HCT116 (cell line): ENCODE results near the gene SLC2A13. TPM values are rescaled to one million over a fixed set of nuclear protein-coding genes. Genes with fewer than 3 reads are reported as not detected.

Source experiments
- ATAC-seq: fragments of 200-7000 bp; cut with Tn5 transposase; 2 replicates; pipeline ENCODE4 v1.9.1; 2020; ENCODE audit warnings: mild to moderate bottlenecking, moderate library complexity
- BruUV-seq: library from RNA; stranded (reverse); fragments of 400-500 nt; replicated peaks from 2 replicates; lab custom pipeline; 2021; lab: Mats Ljungman, UMichigan
- CTCF ChIA-PET: fragments of 300-600 bp; sonication (Branson Sonifier 250); formaldehyde crosslinking; loops from one replicate; lab custom pipeline; 2021; ENCODE audit warnings: antibody characterized with exemption; lab: Charles Lee
- POLR2A ChIA-PET: fragments of 300-600, 350-600 bp; sonication (Branson Sonifier 250); formaldehyde crosslinking; loops from one replicate; lab custom pipeline; 2021; ENCODE audit warnings: antibody characterized with exemption; lab: Charles Lee
- RAD21 ChIA-PET, 2 experiments: fragments of 300-600 bp; sonication (Branson Sonifier 250); formaldehyde crosslinking; loops; one replicate each; lab custom pipeline; 2023; ENCODE audit warnings: low total read pairs in 2 of 2; ENCODE audit not compliant: uncharacterized antibody in 2 of 2, unreplicated experiment in 2 of 2, low non-redundant PET in 1 of 2; lab: Charles Lee
- DNase-seq: peaks from one replicate; pipeline ENCODE4 v3.0.0-alpha.2; 2010; ENCODE audit warnings: low read depth, low spot score
- H2AFZ ChIP-seq: fragments of 200-600 bp; shearing (Covaris generic), sonication (generic); 2 replicates; pipeline ENCODE4 v1.6.1; 2017; ENCODE audit warnings: low read depth, mixed run types, mixed read lengths, antibody characterized with exemption, low read length; ENCODE audit not compliant: poor library complexity, severe bottlenecking
- H3K27ac ChIP-seq: 2 replicates; pipeline ENCODE4 v1.5.1; 2012; ENCODE audit warnings: low read depth, low read length
- H3K27me3 ChIP-seq: fragments of 200-600 bp; sonication (generic); 2 replicates; pipeline ENCODE4 v1.6.1; 2016; ENCODE audit warnings: mixed run types, low read length, mixed read lengths; ENCODE audit not compliant: insufficient read depth
- H3K36me3 ChIP-seq, 2 experiments: fragments of 200-500 bp in 1 of 2; fragments of 200-600 bp in 1 of 2; sonication (Bioruptor generic) in 1 of 2; sonication (generic) in 1 of 2; 2 replicates each; pipeline versions ENCODE4 v1.5.1 to v1.6.1; 2014 to 2016; ENCODE audit warnings: low read length in 2 of 2, inconsistent platforms in 1 of 2, mixed read lengths in 1 of 2, mixed run types in 1 of 2; ENCODE audit not compliant: insufficient read depth in 2 of 2, control insufficient read depth in 1 of 2
- H3K4me1 ChIP-seq, 2 experiments: fragments of 200-600 bp in 1 of 2; sonication (generic) in 1 of 2; 2 replicates each; pipeline versions ENCODE4 v1.5.1 to v1.6.1; 2012 to 2017; ENCODE audit warnings: low read length in 2 of 2, inconsistent platforms in 1 of 2, mild to moderate bottlenecking in 1 of 2, mixed read lengths in 1 of 2, mixed run types in 1 of 2, moderate library complexity in 1 of 2; ENCODE audit not compliant: insufficient read depth in 2 of 2, control insufficient read depth in 1 of 2
- H3K4me2 ChIP-seq: fragments of 200-600 bp; sonication (generic); 2 replicates; pipeline ENCODE4 v1.6.1; 2017; ENCODE audit warnings: mixed run types, low read length, mixed read lengths
- H3K4me3 ChIP-seq, 2 experiments: fragments of 200-600 bp in 1 of 2; sonication (generic) in 1 of 2; replicated peaks in 1 of 2; 2 replicates each; pipeline ENCODE4 v1.5.1; 2011 to 2016; ENCODE audit warnings: low read length in 2 of 2, control low read depth in 1 of 2, low read depth in 1 of 2, mild to moderate bottlenecking in 1 of 2, mixed read lengths in 1 of 2, mixed run types in 1 of 2
- H3K79me2 ChIP-seq: fragments of 200-600 bp; sonication (generic); 2 replicates; pipeline ENCODE4 v1.6.1; 2017; ENCODE audit warnings: mild to moderate bottlenecking, mixed run types, low read length, moderate library complexity, mixed read lengths; ENCODE audit not compliant: insufficient read depth
- H3K9ac ChIP-seq: fragments of 200-600 bp; sonication (generic); 2 replicates; pipeline ENCODE4 v1.6.1; 2016; ENCODE audit warnings: low read length, mixed read lengths
- H3K9me2 ChIP-seq: fragments of 200-600 bp; sonication (generic), shearing (Covaris generic); 2 replicates; pipeline ENCODE4 v1.6.1; 2017; ENCODE audit warnings: mixed run types, mild to moderate bottlenecking, moderate library complexity; ENCODE audit not compliant: insufficient read depth
- H3K9me3 ChIP-seq, 2 experiments: fragments of 200-500 bp in 1 of 2; fragments of 200-600 bp in 1 of 2; sonication (Bioruptor generic) in 1 of 2; sonication (generic) in 1 of 2; 2 replicates each; pipeline ENCODE4 v1.6.1; 2014 to 2017; ENCODE audit warnings: low read length in 2 of 2, mixed read lengths in 2 of 2, inconsistent platforms in 1 of 2, low read depth in 1 of 2, mild to moderate bottlenecking in 1 of 2, mixed run types in 1 of 2, moderate library complexity in 1 of 2; ENCODE audit not compliant: control insufficient read depth in 1 of 2, insufficient read depth in 1 of 2
- H4K20me1 ChIP-seq: fragments of 200-600 bp; sonication (generic), shearing (Covaris generic); 2 replicates; pipeline ENCODE4 v1.6.1; 2017; ENCODE audit warnings: mixed run types, mild to moderate bottlenecking, moderate library complexity; ENCODE audit not compliant: insufficient read depth
- CBX3 ChIP-seq: IDR thresholded peaks from 2 replicates; pipeline ENCODE4 v1.6.1; 2012; ENCODE audit warnings: low read depth
- CEBPB ChIP-seq: IDR thresholded peaks from 2 replicates; pipeline ENCODE4 v1.6.1; 2012; ENCODE audit warnings: low read depth
- ELF1 ChIP-seq: IDR thresholded peaks from 2 replicates; pipeline ENCODE4 v1.6.1; 2012; ENCODE audit warnings: low read depth, borderline replicate concordance
- JUND ChIP-seq: IDR thresholded peaks from 2 replicates; pipeline ENCODE4 v1.6.1; 2012
- POLR2AphosphoS5 ChIP-seq: IDR thresholded peaks from 2 replicates; pipeline ENCODE4 v1.6.1; 2011; ENCODE audit warnings: mild to moderate bottlenecking, low read depth, low read length, moderate library complexity
- RAD21 ChIP-seq: IDR thresholded peaks from 2 replicates; pipeline ENCODE4 v1.6.1; 2012; ENCODE audit warnings: low read depth, mild to moderate bottlenecking
- SIN3A ChIP-seq: IDR thresholded peaks from 2 replicates; pipeline ENCODE4 v1.6.1; 2012; ENCODE audit warnings: low read depth
- SP1 ChIP-seq: IDR thresholded peaks from 2 replicates; pipeline ENCODE4 v1.6.1; 2012; ENCODE audit warnings: low read depth
- TCF7L2 ChIP-seq: IDR thresholded peaks from 2 replicates; pipeline ENCODE4 v1.7.0; 2011; ENCODE audit warnings: borderline replicate concordance, inconsistent platforms; ENCODE audit not compliant: insufficient read depth, insufficient read length; ENCODE audit errors: extremely low read depth
- YY1 ChIP-seq: IDR thresholded peaks from 2 replicates; pipeline ENCODE4 v1.6.1; 2011; ENCODE audit warnings: low read length, low read depth, moderate library complexity, mild to moderate bottlenecking; ENCODE audit not compliant: insufficient replicate concordance; ENCODE audit errors: extremely low read depth
- intact Hi-C: fragments of 100-400 bp; cut with micrococcal nuclease; formaldehyde crosslinking; loops from 2 replicates; pipeline ENCODE4 v1.10.0; 2022
- total RNA-seq: library from RNA; stranded (reverse); gene quantifications from one replicate; pipeline ENCODE4 v1.2.1, GENCODE V29; 2021; ENCODE audit not compliant: unreplicated experiment
- TF ChIP-seq, protein P1 (sequence below): IDR thresholded peaks from 2 replicates; pipeline ENCODE4 v1.6.1; 2012; ENCODE audit warnings: low read depth
- TF ChIP-seq, protein P2 (sequence below): IDR thresholded peaks from 2 replicates; pipeline ENCODE4 v1.6.1; 2012

SLC2A13 gene
- total RNA-seq, 1 experiment from 2014 or later = 6.8 TPM

DNA sequence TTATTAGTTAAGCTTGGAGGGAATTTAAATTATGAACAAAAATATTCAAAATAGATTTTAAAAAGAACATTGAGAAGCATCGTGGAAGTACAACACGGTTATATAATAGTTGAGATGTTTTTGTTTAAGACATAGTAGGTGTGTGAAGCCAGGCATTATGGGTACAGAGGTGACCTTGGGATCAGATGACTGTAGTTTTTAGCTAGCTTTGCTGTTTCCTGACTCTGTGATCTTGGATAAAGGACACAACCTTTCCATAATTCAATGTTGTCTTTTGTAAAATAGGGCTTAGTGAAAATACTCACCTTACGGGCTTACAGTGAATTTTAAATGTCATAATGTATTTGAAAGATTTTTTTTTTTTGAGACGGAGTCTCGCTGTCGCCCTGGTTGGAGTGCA, 239.7 kb downstream of the SLC2A13 start (continued):
- TF ChIP-seq, protein P1, sequence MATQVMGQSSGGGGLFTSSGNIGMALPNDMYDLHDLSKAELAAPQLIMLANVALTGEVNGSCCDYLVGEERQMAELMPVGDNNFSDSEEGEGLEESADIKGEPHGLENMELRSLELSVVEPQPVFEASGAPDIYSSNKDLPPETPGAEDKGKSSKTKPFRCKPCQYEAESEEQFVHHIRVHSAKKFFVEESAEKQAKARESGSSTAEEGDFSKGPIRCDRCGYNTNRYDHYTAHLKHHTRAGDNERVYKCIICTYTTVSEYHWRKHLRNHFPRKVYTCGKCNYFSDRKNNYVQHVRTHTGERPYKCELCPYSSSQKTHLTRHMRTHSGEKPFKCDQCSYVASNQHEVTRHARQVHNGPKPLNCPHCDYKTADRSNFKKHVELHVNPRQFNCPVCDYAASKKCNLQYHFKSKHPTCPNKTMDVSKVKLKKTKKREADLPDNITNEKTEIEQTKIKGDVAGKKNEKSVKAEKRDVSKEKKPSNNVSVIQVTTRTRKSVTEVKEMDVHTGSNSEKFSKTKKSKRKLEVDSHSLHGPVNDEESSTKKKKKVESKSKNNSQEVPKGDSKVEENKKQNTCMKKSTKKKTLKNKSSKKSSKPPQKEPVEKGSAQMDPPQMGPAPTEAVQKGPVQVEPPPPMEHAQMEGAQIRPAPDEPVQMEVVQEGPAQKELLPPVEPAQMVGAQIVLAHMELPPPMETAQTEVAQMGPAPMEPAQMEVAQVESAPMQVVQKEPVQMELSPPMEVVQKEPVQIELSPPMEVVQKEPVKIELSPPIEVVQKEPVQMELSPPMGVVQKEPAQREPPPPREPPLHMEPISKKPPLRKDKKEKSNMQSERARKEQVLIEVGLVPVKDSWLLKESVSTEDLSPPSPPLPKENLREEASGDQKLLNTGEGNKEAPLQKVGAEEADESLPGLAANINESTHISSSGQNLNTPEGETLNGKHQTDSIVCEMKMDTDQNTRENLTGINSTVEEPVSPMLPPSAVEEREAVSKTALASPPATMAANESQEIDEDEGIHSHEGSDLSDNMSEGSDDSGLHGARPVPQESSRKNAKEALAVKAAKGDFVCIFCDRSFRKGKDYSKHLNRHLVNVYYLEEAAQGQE = no peak
- TF ChIP-seq POLR2AphosphoS5 (no peak), JUND (no peak), TCF7L2 (no peak), SIN3A (no peak)

DNA sequence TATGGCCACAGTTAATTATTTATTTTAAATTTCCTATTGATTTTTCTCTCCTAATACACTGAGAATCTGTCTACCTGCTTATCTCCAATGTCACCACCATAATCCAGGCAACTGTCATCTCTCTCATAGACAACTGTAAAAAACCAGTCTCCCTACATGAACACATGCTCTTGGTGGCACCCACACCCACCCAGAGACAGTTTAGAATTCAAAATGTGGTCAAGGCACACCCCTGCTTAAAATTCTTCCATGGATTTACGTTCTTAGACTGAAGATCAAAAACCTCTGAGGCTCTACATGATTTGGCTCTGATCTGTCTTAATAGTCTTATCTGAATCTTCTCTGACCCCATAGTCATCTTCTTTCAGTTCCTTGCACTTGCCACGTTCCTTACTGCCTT, 245.2 kb downstream of the SLC2A13 start:
- ATAC-seq (no peak), DNase-seq (no peak)
- H4K20me1 ChIP-seq = no peaks in the 10 kb centered on the region
- POLR2A ChIA-PET = no interaction called here
- BruUV-seq = no TSS peak
- RAD21 ChIA-PET = no interaction called here
- no peaks in the 10 kb centered on the region for H3K9me2 ChIP-seq
- no peak overlapping the region for H3K4me2 ChIP-seq
- intact Hi-C loops = no loop called here
- H3K27ac ChIP-seq = no peak overlapping the region
- CTCF ChIA-PET = no interaction called here
- no peak overlapping the region for H3K9ac ChIP-seq
- no peaks in the 10 kb centered on the region for H3K27me3 ChIP-seq
- TF ChIP-seq SP1 (no peak), TCF7L2 (no peak), CBX3 (no peak), RAD21 (no peak), ELF1 (no peak), CEBPB (no peak), YY1 (no peak)
- TF ChIP-seq, protein P2, sequence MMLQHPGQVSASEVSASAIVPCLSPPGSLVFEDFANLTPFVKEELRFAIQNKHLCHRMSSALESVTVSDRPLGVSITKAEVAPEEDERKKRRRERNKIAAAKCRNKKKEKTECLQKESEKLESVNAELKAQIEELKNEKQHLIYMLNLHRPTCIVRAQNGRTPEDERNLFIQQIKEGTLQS = no peak
- TF ChIP-seq, all 23 proteins: peak for 0
- H3K4me1 ChIP-seq = no peaks in the 10 kb centered on the region
- H3K4me3 ChIP-seq = no peak overlapping the region
- H3K36me3 ChIP-seq = no peaks in the 10 kb centered on the region
- H2AFZ ChIP-seq = no peak overlapping the region
- no peaks in the 10 kb centered on the region for H3K79me2 ChIP-seq
- no peaks in the 10 kb centered on the region for H3K9me3 ChIP-seq
